ENCODE data around the gene KCNJ5. TPM values are rescaled to one million over a fixed set of nuclear protein-coding genes. Genes with fewer than 3 reads are reported as not detected.

KCNJ5 gene
- total RNA-seq, 1 experiment from 2014 or later, result 0.11 TPM

DNA sequence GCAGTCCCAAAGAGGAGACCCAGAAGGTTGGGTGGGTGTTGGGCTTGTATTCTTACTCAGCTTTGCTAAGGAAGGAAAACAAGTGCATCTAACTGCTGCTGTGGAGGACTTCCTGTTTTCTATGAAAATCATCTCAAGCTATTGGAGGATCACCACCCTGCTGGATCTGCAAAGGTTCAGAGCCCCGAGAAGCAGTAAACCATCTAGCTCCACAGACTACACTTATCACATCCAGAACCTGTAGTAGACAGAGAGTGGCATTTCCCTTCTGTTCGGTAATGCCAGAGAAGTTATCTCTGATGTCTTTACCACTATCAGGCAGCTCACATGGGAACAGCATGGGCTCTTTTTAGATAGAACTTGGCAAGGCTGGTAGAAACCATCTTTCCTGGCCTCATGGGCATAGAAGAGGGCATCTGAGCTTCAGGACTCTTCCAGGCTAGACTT, 45.8 kb upstream of the KCNJ5 start:
- no peak overlapping the region for H3K4me3 Mint-ChIP-seq
- no CpG with 5 or more reads among the region's 2 CpGs for WGBS (ENCODE audit: extremely low coverage, insufficient read length, low lambda C conversion rate)
- Histone ChIP-seq H3K27ac (ENCODE audit: insufficient read length, low read depth, low read length) (no peak overlapping the region), H3K9ac (ENCODE audit: extremely low read depth, insufficient read length, low read length) (no peak overlapping the region), H2AK5ac (ENCODE audit: insufficient read length, low read length) (no peak overlapping the region), H2BK120ac (ENCODE audit: low read depth, low read length, poor library complexity, severe bottlenecking) (no peak overlapping the region), H2BK12ac (ENCODE audit: insufficient read length, low read depth, low read length) (no peak overlapping the region), H4K8ac (replicated peaks; ENCODE audit: insufficient read length, low read depth, low read length) (no peak overlapping the region), H2AFZ (ENCODE audit: low read length) (no peak overlapping the region), H3K23ac (ENCODE audit: insufficient read length, low read depth, low read length) (no peak overlapping the region), H3T11ph (ENCODE audit: low read length) (no peak overlapping the region), H3K79me1 (ENCODE audit: insufficient read depth, low read depth, low read length, poor library complexity, severe bottlenecking) (no peaks in the 10 kb centered on the region), H3K4me2 (ENCODE audit: insufficient read depth, insufficient read length, low read length) (no peak overlapping the region), H2BK5ac (ENCODE audit: insufficient read length, low read length) (no peak overlapping the region), H3K23me2 (ENCODE audit: insufficient read length, low read depth, low read length, poor library complexity, severe bottlenecking) (no peaks in the 10 kb centered on the region), H3K4me1 (ENCODE audit: insufficient read depth, low read length) (0 out of 2 replicates have a peak, but pooled peaks cover 2% of the 10 kb centered on the region), H3K27me3 (ENCODE audit: insufficient read depth, low read length) (no peaks in the 10 kb centered on the region), H2BK15ac (ENCODE audit: low read depth, low read length) (no peak overlapping the region), H4K91ac (ENCODE audit: insufficient read length, low read depth, low read length) (no peak overlapping the region), H3K18ac (ENCODE audit: insufficient read length, low read depth, low read length) (no peak overlapping the region), H4K5ac (ENCODE audit: insufficient read length, low read depth, low read length) (no peak overlapping the region), H3K9me3 (ENCODE audit: control insufficient read depth, low read depth, low read length) (no peaks in the 10 kb centered on the region), H3K56ac (ENCODE audit: insufficient read length, low read depth, low read length) (no peak overlapping the region), H3K79me2 (ENCODE audit: insufficient read depth, low read length) (no peaks in the 10 kb centered on the region), H3K14ac (ENCODE audit: insufficient read depth, low read length) (no peak overlapping the region), H3K4ac (ENCODE audit: low read depth, low read length) (no peak overlapping the region), H4K20me1 (ENCODE audit: control insufficient read depth, insufficient read depth, insufficient read length) (no peaks in the 10 kb centered on the region), H2BK20ac (ENCODE audit: low read depth, low read length, poor library complexity, severe bottlenecking) (no peak overlapping the region)
- TF ChIP-seq, protein P1, sequence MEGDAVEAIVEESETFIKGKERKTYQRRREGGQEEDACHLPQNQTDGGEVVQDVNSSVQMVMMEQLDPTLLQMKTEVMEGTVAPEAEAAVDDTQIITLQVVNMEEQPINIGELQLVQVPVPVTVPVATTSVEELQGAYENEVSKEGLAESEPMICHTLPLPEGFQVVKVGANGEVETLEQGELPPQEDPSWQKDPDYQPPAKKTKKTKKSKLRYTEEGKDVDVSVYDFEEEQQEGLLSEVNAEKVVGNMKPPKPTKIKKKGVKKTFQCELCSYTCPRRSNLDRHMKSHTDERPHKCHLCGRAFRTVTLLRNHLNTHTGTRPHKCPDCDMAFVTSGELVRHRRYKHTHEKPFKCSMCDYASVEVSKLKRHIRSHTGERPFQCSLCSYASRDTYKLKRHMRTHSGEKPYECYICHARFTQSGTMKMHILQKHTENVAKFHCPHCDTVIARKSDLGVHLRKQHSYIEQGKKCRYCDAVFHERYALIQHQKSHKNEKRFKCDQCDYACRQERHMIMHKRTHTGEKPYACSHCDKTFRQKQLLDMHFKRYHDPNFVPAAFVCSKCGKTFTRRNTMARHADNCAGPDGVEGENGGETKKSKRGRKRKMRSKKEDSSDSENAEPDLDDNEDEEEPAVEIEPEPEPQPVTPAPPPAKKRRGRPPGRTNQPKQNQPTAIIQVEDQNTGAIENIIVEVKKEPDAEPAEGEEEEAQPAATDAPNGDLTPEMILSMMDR (conservative IDR thresholded peaks at IDR 0.05), result no peak
- no peak for DNase-seq
- no peaks in the 10 kb centered on the region for H3K9me3 Mint-ChIP-seq
- H3K27ac Mint-ChIP-seq, result no peak overlapping the region
- no peaks in the 10 kb centered on the region; a peak in 1 of 7 replicates for H3K36me3 Mint-ChIP-seq (ENCODE audit: insufficient read depth in 1 of 3, low read depth in 3 of 3)
- H3K4me1 Mint-ChIP-seq, result peaks cover 9 to 14% of the 10 kb centered on the region in 2 experiments
- peaks cover 3% of the 10 kb centered on the region; the same call in 1 of the 2 replicates for H3K27me3 Mint-ChIP-seq (ENCODE audit: low read depth)

All from H9 (cell line).